ENCODE measurements around the gene TIMM17B.

Gene TIMM17B

DNA sequence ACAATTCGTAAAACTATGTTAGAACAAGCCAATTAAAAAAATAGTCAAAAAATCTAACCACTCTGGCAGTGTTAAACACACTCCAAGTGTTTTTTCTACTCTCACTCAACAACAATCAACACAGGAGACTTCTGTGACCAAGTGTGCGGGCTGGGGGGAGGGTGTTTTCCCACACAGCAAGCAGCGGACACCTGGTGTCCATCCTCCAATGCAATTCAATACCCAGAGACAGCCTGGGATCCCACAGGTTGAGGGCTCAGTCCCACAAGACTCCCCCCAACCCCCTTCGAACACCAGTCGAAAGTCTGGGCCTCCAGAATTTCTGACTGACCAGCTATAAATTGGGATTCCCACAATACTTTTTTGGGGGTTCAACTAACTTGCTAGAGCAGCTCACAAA lies 29.6 kb upstream of the TIMM17B start:
- TF ChIP-seq, protein P1, sequence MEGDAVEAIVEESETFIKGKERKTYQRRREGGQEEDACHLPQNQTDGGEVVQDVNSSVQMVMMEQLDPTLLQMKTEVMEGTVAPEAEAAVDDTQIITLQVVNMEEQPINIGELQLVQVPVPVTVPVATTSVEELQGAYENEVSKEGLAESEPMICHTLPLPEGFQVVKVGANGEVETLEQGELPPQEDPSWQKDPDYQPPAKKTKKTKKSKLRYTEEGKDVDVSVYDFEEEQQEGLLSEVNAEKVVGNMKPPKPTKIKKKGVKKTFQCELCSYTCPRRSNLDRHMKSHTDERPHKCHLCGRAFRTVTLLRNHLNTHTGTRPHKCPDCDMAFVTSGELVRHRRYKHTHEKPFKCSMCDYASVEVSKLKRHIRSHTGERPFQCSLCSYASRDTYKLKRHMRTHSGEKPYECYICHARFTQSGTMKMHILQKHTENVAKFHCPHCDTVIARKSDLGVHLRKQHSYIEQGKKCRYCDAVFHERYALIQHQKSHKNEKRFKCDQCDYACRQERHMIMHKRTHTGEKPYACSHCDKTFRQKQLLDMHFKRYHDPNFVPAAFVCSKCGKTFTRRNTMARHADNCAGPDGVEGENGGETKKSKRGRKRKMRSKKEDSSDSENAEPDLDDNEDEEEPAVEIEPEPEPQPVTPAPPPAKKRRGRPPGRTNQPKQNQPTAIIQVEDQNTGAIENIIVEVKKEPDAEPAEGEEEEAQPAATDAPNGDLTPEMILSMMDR (conservative IDR thresholded peaks at IDR 0.05; ENCODE audit: low read depth, low read length), result no peak
- H3K4me3 ChIP-seq (ENCODE audit: low read length), result no peak overlapping the region
- DNase-seq (ENCODE audit: low read depth), result no peak

DNA sequence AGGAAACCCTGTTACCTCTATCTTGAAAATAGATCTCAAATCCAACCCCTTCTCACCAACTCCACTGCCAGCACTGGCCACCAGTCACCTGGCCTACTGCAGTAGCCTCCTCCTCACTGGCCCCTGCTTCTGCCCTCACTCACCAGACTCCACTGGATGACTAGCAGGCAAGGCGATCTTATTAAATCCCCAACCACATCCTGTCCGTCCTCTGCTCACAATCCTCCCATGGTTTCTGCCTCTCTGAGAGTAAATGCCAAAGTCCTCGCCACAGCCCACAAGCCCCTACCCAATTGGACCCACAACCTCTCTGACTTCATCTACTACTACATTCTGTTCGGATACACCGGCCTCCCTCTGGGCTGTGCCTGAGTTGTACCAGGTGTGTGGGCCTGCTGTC lies 26.7 kb upstream of the TIMM17B start:
- TF ChIP-seq, protein P1 (conservative IDR thresholded peaks at IDR 0.05; ENCODE audit: low read depth, low read length), result no peak
- no peak for DNase-seq (ENCODE audit: low read depth)
- no peak overlapping the region for H3K4me3 ChIP-seq (ENCODE audit: low read length)

DNA sequence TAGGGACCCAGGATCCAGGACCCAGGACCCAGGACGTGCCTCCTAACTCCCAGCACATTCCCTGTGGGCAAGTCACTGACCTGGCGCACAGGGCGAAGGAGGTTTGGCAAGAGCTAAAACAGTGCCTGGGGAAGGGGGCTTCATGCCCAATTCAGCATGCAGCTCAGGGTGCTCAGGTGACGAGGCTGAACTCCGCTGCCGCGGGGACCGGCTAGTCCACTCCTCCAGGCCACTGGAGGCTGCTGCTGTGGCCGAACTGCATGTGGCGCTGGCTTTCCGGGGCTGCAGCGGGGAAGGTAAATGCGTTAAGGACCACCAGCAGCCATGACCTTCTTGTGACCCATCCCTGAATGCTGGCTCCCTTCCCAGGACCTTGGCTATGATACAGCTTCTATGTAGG lies 26.2 kb upstream of the TIMM17B start:
- DNase-seq (ENCODE audit: low read depth), result no peak
- TF ChIP-seq, protein P1 (conservative IDR thresholded peaks at IDR 0.05; ENCODE audit: low read depth, low read length), result no peak
- H3K4me3 ChIP-seq (ENCODE audit: low read length), result no peak overlapping the region

DNA sequence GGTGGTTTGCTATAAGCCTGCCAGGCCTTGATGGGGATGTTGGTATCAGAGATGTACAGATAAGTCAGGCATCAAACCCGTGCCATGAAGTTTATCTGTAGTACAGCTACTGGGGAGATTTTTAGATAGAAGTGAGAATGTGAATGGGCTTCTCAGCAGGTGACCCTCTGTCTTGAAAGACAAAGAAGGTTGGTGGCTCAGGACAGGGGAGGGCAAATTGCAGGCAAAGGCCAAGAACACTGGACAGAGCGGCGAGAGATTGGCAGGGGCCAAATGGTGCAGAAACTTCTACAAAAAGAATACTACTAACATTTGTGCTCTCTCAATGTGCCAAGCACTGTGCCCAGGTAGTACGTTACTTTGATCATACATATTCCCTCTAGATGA lies 23.1 kb upstream of the TIMM17B start:
- no peak overlapping the region for H3K4me3 ChIP-seq (ENCODE audit: low read length)
- DNase-seq (ENCODE audit: low read depth), result no peak
- TF ChIP-seq, protein P1 (conservative IDR thresholded peaks at IDR 0.05; ENCODE audit: low read depth, low read length), result no peak

DNA sequence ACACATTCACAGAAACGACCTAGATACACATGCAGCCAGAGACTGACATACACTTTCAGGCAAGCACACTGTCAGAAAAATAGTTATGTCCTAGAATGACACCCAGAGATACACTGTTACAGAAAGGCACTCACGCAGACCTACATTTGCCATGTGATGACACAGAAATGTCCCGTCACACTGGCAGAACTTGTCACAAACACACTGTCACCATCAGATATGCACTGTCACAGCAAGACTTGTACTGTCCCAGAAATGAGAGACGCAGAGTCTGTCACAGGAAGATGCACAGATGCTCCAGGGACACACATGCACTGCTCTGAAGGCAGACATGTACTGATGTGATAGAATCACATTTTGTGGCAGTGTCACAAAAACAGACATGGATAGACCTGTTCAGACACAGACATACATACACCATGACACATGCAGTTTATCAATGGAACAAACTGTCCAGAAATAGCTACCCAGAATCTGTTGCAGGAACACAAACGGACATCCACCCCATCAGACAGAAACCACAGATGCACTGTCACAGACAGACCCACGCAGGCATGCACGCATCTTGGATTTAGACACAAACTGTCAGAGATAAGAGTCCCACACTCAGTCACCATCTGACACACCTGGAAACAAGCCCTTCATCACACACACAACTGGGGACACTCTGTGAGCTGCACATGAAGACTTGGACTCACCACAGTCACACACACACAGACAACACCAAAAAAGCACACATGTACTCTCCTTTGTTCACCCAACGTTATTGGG lies 22.6 kb upstream of the TIMM17B start:
- TF ChIP-seq, protein P1 (conservative IDR thresholded peaks at IDR 0.05; ENCODE audit: low read depth, low read length), result no peak
- no peak overlapping the region for H3K4me3 ChIP-seq (ENCODE audit: low read length)
- DNase-seq (ENCODE audit: low read depth), result no peak

DNA sequence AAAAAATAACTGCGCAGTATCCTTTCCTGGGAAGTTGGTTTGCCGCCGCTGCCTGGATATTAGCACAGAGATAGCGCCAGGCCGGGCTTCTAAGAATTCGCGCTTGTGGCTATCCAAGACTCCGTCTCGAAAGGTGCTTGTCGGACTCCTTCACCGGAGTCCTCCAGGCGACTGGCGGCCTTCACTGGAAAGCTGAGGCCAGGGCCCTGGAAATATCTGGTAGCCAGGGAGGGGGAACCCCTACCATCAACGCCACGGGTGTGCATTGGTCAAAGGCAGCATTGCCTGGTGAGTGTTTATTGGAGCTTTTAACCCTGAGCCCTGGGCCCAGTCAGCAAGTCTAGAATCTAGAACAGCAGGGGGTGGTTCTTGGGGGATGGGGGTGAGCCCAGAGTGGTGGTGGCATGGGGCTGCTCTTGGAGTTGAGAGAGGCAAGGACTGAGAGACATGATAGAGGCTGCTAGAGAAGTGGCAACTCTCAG lies 21.8 kb upstream of the TIMM17B start:
- DNase-seq (ENCODE audit: low read depth), result no peak
- peak overlapping the region; percentile 39 for H3K4me3 ChIP-seq (ENCODE audit: low read length)
- TF ChIP-seq, protein P1 (conservative IDR thresholded peaks at IDR 0.05; ENCODE audit: low read depth, low read length), result no peak

Data from retinal pigment epithelial cell (primary cell).